Hepatic stellate cell (primary cell): ENCODE measurements around the gene KIAA0040.

Source experiments
- DNase-seq: peaks from one replicate; pipeline ENCODE4 v3.0.0; 2011; ENCODE audit warnings: low spot score

KIAA0040 gene

DNA sequence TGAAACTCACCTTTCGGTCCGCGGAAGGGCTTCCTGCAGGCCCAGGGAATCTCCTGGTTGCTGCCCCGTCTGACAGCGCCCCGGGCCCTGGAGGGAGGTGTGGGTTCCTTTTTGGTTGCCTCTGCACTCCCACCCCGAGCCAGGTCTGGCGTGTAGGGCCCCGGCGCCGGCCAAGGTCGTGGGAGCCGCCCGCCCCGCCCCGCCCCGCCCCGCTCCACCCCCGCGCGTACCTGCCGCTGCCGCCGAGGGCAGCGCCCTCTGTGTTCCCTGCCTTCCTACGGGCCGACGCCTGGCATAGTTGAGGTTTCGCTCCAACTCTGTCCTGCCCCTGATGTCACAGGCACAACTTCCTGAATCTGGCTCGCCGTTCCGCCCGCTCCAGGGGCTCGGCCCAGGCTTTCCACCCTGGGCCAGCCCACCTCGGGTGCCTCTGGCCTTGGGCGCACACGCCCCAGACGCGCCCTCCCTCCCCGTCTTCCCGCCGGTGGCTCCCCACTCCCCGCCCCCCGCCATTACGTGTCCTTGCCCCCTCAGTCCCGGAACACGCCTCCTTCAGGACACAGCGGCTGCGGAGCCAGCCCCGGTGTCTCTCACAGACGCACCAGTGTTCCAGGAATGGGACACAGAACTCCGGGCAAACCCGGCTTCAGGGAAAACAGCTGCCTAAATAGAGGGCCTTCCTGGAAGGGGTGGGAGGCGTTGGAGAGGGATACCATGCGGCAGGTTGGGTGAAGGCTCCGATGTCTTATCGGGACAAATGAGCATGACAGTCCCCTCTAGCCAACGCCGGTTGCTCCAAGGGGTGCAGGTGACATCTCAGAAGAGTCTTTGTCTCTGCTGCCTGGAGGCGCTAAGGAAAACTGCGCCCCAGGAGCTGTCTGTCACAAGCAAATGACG lies at the start of gene KIAA0040:
TSS of gene KIAA0040 (minus strand) at position 147 of the 897 bp plus-strand sequence. CDS start 31,763 bp downstream, outside the sequence.
- DNase-seq, result peak; percentile 60

DNA sequence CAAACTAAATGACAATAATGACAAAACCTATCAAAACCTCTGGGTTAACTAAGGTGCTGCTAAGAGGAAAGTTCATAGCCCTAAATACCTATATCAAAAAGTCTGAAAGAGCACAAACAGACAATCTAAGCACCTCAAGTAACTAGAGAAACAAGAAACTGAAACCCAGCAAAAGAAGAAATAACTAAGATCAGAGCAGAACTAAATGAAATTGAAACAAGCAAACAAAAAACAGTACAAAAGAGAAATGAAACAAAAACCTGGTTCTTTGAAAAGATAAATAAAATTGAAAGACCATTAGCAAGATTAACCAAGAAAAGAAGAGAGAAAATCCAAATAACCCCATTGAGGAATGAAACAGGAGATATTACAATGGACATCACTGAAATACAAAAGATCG lies 44.8 kb upstream of the KIAA0040 start:
- no peak for DNase-seq

DNA sequence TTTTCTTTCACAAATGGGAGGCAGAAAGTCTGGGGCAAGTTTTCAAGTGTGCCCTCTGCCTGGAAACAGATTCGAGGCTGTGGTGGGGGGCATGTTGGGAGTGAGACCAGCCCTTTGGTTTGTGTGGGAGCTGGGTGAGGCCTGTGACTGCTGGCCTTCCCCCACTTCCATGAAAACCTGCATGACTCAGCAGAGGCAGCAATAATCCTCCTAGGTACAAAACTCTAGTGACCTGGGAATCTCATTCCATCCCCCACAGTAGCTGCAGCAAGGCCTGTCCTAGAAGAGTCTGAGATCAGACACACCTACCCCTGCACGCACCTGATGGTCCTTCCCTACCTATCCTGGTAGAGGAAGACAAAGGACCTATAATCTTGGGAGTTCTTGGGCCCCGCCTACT lies 42.1 kb upstream of the KIAA0040 start:
- no peak for DNase-seq

DNA sequence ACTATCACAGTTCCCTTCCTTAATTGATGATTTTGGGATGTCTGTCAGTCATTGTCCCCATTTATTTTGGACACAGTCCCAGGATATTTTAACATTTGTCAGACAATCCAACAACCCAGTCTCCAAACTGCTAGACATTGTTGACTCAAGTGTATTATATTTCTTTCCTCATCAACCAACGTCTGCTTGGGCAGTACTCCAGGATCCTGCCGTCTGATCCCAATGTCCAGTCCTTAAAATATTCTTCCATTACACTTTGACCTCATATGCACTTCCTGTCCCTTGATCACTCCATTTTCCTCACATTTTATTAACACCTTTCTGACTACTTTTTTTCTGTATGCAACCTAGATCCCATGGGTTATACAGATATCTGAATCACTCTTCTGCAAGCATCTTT lies 39.8 kb upstream of the KIAA0040 start:
- DNase-seq, result no peak

DNA sequence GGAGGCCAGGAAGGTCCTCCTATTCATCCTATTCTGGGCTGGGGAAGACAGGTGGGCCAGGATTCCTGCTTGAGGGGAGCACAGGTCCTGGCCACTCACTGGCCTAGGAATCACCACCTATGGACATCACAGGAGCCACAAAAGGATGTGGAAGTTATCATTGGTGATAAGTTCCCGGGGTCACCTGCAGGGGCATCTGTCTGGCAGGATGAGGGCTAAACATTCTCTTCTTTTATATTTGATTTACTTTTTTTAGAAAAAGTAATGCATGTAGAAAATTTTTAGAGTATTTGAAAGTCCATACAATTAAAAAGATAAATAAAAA lies 33.2 kb upstream of the KIAA0040 start:
- no peak for DNase-seq

DNA sequence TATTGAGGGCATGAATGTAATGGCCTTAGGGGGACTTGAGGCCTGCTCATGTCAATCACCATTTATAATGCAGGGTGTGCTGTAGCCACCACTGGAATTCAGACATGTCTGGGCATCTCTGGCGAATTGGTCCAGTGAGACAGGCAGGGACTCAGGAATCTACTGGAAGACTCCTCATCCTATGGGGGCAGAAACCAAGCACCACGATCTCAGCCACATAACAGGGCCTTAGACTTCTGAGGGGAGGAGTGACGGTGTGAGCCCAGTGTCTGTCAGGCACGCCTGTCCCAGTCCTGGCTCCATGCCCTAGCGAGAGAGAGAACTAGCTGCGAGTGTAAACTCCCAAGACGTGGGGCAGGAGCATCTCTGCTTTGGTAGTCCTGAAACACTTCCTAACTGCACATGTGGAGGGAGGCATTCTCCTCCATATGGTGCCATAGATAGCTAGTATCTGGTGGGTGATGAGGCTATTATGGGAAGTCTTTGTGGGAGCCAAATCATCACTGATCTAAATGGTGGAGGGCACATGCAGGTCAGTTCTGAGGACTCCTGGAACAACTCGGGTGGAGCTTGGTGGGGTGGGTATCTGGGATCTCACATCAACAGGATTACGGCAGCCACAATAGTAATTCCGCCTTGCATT lies 29.8 kb upstream of the KIAA0040 start:
- no peak for DNase-seq

DNA sequence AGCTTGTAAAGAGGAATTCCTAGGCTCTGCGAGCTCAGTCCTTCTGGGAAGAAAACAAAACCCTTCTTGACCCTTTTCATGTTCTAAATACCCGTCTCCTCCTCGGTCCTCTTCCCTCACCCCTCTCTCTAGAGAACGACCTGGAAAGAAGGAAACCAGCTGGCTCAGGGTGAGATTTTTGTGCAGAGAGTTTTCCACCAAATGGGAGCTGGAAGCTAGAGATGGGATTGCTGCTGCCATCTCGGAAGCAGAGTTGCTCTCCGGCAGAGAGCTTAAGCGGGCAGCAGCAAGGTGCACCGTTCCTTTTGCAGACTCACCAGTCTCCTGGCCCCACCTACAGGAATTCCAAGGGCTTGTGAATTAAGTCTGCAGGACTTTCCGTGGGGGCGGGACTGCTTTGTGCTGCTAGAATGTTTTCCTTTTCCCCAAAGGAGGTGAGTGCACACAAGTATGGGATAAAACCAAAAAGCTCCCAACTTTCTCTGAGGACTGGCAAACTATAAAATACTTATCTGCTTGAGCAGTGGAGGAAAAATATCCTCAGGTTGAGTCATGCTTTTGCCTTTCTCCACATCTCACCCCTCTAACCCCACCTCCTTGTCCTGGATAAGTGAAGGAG lies 29.1 kb upstream of the KIAA0040 start:
- DNase-seq, result no peak

DNA sequence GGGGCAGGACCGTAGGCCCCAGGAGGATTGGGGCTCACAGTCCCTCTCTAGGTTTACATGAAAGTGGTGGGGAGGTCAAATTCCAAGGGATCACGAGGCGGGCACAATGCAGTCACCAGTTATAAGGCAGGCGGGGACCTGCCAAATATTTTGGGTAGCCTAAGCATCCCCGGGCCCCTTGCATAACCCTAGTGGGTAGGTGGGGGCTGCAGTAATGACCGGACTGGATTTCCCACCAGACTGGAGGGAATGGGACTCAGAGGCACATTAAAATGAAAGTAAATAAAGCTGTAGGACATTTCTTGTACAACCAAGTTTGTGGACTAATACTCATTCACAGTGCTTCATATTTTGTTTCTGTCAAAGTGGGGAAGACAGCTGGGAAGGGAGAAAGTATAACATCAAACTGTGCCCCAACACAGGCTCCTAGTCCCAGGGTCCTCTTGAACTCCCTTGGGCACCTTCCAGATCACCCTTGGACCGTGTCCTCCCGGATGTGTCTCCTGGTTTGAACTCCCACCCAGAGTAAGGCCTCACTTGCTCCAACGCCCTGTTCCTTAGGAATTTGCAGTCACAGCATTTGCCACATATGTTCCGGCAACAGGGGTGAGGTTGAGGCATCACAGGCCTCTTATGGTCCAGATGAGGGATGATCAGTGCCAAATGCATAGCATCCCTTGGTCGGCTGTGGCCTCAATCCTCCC lies 28.4 kb upstream of the KIAA0040 start:
- DNase-seq, result no peak

DNA sequence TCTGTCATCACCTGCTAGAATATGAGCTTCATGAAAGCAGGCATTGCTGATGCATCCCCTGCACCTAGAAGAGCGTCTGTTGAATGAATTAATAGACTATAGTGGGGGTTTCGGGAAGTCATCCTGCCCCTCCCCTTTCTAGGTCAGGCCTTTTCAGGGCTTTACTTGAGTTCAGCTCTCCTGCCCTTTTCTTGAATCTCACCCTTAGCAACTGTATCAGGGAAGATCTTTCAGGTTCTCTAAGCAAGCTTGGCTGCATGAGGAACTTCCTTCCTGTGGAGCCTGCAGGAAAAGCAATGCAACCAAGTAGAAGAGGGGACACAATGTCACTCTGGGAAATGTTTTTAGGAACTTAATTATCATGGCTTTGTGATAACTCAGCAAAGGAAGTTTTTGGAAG lies 27.2 kb upstream of the KIAA0040 start:
- no peak for DNase-seq

DNA sequence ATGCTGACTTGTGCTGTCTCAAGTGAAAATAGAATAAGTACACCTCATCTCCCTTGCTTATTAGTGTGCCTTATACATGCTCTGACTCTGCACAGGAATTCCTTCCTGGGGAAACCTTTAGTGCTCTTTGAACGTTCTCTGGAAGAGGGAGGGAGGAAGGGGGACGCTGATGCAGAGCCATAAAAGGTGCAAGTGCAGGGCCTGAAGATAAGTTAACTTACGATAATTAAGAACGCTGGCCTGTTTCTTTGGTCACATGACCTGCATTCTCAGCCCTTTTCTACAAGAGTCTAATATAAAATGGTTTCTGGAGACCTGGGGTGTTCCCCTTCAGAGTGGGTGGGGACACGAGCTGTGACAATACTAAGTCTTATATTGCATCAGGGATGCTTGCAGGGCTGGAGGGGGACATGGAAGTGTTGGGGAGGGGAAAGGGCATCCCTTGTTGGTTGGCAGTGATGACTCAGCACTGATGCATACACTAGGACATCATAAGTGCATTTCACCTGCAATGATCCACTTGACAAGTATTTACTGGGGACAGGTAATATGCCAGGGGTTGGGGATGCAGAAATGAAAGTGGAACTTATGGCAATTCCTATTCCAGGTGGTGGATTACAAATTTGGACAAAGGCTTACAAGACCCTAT lies 26.3 kb upstream of the KIAA0040 start:
- DNase-seq, result no peak

DNA sequence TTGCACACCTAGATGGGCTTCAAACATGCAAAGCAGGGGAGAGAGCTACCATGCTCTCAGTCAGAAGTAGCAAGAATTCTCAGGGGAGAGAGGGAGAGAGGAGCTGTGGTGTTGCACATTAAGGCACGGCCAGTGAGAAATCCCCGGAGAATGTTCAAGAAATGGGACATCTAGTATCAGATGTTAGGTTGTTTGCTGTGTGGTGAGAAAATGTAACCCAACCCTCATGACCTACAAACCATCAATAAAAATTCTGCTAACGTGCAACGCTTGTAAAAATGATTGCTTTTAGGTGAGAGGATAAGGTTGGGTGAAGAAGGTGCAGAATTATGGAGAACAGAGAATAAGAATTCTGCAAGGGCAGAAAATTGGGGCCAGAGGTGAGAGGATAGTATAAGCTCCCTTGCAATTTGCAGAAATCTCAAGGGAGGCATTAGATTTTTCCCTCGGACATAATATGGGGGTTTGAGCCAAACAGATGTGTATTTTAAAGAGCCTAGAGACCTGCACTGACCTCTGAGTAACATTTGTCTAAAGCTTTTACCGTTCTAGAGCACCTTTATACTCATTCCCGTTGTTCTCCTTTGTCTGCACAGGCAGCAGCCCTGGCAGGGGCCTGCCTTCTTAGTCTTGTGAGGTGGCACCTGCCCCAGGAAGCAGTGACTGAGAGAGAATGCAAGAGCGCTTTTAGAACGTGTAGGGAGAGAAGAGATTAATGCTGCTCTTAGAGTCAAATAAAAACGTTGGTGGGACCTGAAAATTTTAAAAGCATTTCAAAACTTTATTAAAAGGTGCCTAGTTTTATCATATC lies 25.4 kb upstream of the KIAA0040 start:
- no peak for DNase-seq

DNA sequence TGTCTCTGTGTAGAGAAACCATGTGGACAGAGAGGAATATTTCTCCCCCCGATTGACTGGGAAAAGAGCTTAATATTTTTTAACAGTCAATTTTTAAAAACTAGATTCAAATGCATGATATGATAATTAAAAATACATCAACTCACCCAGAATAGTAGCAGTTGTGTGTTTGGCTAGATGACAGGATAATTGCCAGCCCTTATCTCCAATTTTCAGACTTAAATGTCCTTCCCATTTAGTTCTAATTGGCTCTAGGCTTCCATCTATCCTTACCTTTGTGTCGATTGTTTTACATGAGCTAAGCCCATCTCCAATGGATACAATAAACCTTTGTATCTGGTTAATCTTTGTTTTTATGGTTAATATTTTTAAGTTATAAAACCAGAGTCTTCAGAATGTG lies 23.9 kb upstream of the KIAA0040 start:
- no peak for DNase-seq

DNA sequence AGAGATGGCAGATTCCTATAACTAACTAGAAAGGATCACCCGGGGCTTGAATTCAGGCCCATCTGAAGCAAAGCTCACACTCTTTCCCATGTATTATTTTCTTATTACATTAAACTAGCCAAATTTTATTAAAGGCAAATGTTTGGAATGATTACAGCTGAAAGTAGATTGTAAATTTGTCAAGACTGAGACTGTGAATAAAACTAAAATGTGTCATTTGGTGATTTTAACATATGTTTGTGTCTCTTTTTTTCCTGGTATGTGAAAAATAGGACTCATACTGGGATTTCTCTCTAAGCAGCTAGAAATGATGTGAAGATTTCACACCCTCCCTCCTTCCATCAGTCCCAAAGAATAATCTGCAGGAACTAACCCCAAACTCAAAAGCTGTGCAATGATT lies 19.1 kb upstream of the KIAA0040 start:
- no peak for DNase-seq

DNA sequence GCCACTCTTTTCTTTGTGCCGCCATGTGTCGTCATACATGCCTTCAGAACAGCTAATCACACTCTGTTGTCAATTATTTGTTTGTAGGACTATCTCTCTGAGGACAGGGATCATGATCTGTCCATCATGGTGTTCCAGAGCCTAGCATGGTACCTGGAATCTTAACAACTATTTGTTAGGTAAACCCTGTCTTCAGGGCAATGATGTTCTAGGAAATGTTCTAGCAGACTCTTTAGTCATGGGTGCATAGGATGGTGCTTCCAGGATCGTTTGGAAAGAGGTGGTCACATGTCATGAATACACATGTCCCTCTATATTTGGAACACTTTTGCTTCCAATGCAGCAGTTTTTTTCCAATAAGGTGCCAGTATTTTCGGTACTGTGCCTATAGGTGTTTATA lies 18.2 kb upstream of the KIAA0040 start:
- no peak for DNase-seq

DNA sequence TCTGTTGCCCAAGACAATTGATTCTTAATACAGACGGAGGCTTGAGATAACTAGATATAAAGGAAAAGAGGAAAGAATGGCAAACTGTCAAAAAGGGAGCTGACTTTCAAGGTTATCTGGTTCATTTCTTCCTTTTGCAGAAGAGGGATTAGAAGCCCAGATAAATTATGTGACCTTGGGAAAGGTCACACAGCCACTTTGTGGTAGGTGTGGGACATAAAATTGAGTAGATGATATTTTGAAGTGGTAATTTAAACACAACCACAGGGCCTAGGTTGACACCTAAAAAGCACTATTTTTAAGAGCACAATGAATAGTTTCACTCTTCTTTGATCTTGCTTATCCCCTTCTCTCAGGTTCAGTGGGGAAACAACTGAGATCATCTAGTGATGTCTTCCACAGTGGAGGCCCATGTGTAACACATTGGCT lies 16.9 kb upstream of the KIAA0040 start:
- no peak for DNase-seq

DNA sequence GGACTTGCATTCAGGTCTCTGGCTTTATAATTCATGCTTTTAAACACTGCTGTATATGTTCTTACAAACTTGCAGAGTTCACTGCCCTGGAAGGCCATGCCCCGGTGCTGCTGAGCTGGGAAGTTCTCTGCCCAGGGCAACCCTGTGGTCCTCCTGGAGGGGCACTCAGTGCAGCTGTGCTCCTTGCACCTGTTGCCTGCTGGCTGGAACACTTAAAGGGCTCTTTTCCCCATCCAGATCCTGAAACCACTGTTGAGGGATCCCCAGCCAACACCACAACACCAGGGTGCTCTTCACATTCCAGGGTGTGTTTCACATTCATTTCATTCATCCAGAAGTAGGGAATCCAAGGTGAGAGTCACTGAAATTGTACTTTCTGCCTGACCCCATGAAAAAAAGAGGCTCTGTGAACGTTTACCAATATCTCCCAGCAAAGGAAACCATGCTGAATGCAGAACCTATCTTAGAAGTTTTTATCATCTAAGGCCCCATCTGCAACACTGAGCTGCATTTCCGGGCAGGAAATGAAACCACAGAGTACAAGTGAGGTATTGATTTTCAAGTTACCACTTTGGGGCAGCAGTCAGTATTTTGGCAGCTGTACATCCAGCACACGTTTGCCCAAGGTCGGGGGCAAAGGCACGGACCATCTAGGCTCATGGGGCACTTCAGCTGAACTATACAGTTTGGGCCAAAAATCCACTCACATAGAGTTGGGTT lies 16.4 kb upstream of the KIAA0040 start:
- no peak for DNase-seq

DNA sequence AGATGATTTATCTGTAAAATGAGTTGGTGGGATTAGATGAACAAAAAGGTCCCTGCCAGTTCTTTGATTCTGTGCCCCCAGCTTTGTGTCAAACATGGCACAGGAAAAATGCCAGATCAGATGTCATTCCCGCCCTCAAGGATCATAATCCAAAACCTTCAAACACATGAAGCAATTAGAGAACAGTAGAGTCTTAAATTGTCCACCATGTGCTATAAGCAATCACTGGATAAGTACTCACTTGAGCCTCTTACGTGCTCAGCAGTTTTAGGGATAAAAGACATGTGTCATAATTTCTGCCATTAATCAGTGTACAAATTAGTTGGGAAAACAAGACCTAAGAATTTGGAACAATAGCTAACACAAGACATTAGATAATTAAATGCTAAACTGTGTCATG lies 15.4 kb upstream of the KIAA0040 start:
- DNase-seq, result no peak

DNA sequence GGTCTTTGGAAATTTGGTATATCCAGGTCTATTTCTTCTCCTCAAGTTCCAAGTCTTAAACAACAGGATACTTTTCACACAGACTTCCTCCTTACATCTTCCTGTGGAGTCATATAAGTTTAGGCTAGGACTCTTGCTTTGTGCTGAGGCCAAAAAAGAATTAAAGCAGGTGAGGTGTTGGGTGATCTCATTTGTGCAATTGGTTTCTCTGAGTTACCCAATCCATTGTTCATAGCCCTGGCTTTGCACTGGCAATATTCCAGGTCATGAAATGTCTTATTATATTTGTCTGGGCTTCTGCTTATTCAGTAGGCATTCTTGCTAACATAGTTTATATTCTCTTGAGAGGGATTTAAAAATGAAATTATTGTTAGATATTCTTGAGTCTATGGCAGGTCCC lies 14.1 kb upstream of the KIAA0040 start:
- DNase-seq, result no peak

DNA sequence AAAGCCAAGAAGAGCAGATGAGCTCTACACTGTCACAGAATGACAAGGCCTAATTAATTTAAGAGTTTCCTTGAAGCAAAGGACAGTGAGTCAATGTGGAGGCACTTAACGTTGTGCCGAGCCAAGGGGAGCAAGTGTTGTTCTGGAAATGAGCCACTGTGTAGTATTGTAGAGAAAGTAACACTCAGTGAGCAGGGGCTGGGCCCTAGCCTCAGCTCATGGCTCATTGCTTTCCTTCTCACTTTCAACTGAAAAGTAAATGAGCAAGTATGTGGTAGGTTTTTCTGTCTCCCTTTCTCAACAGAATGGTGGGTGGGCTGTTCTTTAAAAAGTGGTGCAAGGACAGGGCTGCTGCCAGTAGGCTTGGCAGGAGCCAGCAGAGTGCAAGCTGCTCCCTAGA lies 11.8 kb upstream of the KIAA0040 start:
- DNase-seq, result no peak

DNA sequence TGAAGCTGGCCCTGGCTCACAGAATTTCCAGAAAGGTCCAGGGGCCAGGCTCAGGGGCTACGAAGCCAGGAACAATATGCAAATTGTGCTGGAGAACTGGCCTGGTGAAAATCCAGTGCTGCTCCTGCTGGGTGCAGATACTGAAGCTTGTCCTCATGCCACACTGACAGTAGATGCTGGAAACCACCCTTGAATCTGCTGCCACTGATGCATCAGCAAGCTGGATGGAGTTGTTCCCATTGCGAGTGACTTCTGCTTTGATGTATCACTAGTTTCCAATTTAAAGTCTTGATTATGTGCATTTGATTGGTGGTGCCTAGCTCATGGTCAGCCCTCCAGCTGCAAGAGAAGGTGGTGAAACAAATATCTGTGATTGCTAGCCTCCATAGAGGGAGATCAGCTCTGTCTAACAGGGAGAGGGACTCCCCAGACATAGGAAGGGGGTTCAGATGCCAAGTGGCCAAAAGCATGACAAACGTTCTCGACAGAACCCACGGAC lies 11.0 kb upstream of the KIAA0040 start:
- DNase-seq, result no peak
